GM21737 (cell line): Measurements from ENCODE around the gene POLR2H.

ENCODE experiments used
- ATAC-seq: cut with Tn5 transposase; IDR thresholded peaks from one replicate; pipeline ENCODE4 v1.9.1; 2021; ENCODE audit warnings: mild to moderate bottlenecking, moderate library complexity; ENCODE audit not compliant: unreplicated experiment

The POLR2H gene

GRCh38 chr3:184384856-184385422 lies 23.4 kb downstream of the POLR2H start:
- no peak for ATAC-seq

- no peak for ATAC-seq
Measured at GRCh38 chr3:184386047-184386806, 24.7 kb downstream of the POLR2H start.

DNA sequence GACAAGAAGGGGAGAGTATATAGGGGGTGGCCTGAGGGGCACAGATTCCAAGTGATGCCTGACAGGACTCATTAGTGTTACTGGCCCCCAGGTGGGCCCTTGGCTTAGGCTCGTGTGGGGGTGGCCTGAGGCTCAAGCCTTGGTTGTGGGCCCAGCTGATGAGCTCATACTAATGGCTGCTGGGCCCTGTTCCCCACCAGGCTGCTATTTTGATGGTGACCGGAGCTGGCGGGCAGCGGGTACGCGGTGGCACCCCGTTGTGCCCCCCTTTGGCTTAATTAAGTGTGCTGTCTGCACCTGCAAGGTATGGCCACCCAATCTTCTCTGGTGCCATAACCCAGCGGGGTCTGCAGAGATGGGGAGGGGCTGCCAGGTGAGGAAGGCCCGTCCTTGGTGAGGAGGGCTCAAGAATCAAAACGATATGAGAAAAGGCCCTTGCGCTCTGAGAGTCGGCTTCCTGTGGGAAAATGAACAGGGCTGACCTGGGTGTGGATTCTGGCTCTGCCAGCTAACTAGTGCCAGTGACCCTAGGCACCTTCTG lies 25.7 kb downstream of the POLR2H start:
- ATAC-seq, result no peak

DNA sequence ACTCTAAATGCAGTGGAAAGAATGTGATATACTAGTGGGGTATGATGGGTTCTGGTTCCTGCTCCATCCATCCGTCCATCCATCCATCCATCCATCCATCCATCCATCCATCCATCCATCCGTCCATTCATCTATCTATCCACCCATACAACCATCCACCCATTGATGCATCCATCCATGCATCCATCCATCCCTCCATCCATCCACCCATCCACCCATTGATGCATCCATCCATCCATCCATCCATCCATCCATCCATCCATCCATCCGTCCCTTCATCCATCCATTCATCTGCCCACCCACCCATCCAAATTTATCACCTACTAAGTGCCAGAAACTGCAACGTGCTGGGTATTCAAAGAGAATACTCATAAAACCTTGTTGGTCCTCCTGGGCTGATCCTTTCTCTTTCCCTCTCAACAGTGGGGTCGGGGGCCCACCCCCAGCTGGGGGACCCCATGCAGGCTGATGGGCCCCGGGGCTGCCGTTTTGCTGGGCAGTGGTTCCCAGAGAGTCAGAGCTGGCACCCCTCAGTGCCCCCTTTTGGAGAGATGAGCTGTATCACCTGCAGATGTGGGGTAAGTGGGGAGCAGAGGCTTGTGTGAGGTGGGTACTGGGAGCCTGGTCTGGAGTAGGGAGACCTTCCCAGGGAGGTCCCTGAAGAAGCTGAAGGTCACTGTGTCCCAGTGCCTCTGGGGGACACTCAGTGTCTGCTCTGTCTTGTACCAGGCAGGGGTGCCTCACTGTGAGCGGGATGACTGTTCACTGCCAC lies 26.8 kb downstream of the POLR2H start:
- ATAC-seq, result no peak

DNA sequence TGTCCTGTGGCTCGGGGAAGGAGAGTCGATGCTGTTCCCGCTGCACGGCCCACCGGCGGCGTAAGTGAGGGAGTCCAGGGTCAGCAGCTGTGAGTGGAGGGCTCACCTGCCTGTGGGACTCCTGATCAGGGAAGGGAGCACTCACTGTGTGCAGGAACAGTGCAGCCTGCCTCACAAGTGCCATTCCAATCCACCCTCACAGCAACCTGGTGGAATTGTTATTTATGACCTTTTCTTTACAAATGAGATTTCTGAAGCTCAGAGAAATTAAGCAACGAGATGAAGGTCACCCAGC lies 27.4 kb downstream of the POLR2H start:
- ATAC-seq, result no peak

- ATAC-seq, result no peak
Measured at GRCh38 chr3:184389384-184389783, 27.9 kb downstream of the POLR2H start.

- no peak for ATAC-seq
Measured at GRCh38 chr3:184389935-184390528, 28.5 kb downstream of the POLR2H start.

DNA sequence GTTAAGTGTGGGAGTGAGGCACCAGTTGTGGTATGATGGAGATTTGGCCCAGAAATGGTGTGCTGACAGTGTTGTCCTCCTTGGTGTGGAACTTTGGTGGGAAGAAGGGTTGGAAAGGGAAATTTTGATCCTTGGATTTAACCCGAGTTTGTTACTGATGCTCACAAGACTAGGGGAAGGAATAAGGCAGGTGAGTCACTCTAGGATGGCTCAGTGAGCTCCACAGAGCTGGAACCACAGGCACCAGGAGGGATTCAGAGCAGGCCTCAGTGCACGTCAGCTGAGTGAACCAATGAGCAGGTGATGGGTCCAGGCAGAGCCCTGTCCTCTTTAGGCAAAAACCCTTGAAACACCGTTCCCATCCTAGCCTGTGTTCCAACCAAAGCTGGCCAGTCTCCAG lies 29.8 kb downstream of the POLR2H start:
- ATAC-seq, result no peak

GRCh38 chr3:184395320-184395660 lies 33.8 kb downstream of the POLR2H start:
- no peak for ATAC-seq

DNA sequence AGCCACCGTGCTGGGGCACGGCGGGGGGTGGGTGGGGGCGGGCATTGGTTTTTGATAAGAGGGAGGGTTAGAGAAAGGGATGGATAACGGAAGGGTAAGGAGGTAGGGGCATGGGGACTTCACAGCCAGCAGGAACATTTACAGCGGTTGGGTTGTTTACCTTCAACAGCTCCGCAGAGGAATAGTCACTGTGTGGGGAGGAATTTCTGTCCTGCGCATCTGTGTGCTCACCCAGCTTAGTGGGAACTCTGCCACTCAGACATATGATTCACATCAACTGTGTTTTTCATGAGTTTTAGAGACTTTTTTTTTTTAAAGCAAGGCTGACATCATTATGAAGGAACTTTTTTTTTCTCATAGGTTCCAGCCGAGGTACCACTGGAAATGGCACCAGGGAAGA lies 37.9 kb downstream of the POLR2H start:
- ATAC-seq, result no peak

DNA sequence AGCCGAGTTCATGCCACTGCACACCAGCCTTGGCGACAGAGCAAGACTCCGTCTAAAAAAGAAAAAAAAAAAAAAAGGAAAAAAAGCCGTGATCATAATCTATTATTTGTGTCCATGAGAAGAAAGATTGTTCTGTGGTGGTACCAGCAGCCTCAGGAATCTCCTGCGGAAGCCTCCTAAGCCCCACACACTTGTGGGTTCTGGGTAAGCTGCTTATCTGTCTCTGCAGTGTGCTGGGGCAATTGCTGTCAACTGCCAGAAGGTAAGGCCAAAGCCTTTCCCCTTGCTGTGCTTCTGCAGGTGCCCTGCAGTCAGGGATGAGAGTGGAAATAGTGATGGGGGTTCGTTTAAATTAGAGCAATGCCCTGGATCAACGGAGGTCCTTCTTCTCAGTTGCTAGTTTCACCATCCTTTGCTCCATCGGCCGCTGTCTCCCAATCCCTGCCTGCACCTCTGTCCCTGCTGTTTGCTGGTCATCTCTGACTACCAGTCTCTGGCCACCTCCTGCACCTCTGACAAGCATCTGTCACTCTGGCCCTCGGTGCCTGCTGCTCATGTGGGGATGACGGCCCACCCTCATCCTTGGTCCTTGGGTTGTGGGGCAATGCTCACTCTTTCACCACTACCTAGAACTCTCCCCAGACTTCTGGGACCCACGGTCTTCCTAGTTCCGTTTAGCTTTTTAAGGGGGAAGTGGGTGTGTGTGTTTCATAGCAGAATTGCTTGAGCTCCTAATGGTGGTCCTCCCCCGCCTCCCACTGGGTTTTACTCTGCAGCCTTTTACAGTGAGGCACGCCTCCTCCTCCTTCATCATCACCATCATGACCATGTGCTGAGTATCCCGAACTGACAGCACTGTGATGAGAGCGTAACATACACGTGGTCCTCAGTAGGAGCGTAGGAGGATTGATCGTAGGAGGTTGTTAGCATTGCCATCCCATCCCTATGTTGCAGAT lies 43.8 kb downstream of the POLR2H start:
- ATAC-seq, result no peak

- ATAC-seq, result no peak
Measured at GRCh38 chr3:184409331-184409926, 47.9 kb downstream of the POLR2H start.

- ATAC-seq, result no peak
Measured at GRCh38 chr3:184409946-184410500, 48.5 kb downstream of the POLR2H start.

GRCh38 chr3:184414418-184415202 lies 53.1 kb downstream of the POLR2H start:
- ATAC-seq, result no peak

DNA sequence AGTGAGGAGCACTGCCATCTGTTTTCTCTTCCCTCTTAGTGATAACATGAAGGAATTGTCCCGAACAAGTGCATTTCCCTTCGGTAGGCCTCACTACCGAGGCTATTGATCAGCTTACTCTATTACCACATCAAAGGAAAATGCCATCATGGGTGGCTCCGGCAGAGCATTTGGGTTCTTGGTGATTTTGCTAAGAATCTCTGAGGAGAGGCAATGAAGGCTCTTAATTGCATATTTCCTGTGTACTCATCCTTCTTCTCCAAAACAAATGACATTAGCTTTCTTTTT lies 53.6 kb downstream of the POLR2H start:
- no peak for ATAC-seq

- ATAC-seq, result peak; percentile 80
Measured at GRCh38 chr3:184417619-184418327, 56.3 kb downstream of the POLR2H start.
